Body of pancreas (tissue), 4 donors: Measurements from ENCODE around the gene ISYNA1.

Source experiments
- CTCF ChIP-seq, 7 experiments: fragments of 450-650 bp in 4 of 7; fragments of 200-600 bp in 3 of 7; sonication (generic) in 3 of 7; IDR thresholded peaks; one replicate each; pipeline ENCODE4 v1.5.1; 2016 to 2019; ENCODE audit warnings: antibody characterized with exemption in 7 of 7
- POLR2A ChIP-seq, 3 donors: fragments of 450-650 bp; IDR thresholded peaks; one replicate each; pipeline ENCODE4 v1.6.1; 2016; ENCODE audit warnings: antibody characterized with exemption in 3 of 3, mild to moderate bottlenecking in 2 of 3

- TF ChIP-seq POLR2A (IDR thresholded peaks at IDR 0.05) (no peak), CTCF (IDR thresholded peaks at IDR 0.05) (no peak)
Observed at GRCh38 chr19:18434411-18435175, 3.3 kb downstream of the ISYNA1 start.
